H1 (cell line): ENCODE results near the gene PRXL2B.

ENCODE experiments used
- CTCF ChIP-seq, 3 experiments: IDR thresholded peaks; 1 replicate in 2 of 3; 2 replicates in 1 of 3; pipeline versions ENCODE4 v1.5.1 to v1.6.1; 2011; ENCODE audit warnings: low read length in 3 of 3, mild to moderate bottlenecking in 3 of 3, inconsistent platforms in 2 of 3, low read depth in 1 of 3, moderate library complexity in 1 of 3; ENCODE audit not compliant: insufficient read depth in 1 of 3; ENCODE audit errors: control extremely low read depth in 1 of 3
- EZH2 ChIP-seq: fragments of 200-600 bp; sonication (generic); IDR thresholded peaks from 2 replicates; pipeline ENCODE4 v1.7.1; 2012; ENCODE audit warnings: low read depth, mild to moderate bottlenecking, moderate library complexity, low read length, inconsistent platforms; ENCODE audit not compliant: severe bottlenecking

GRCh38 chr1:2564815-2565374 is 21.7 kb upstream of the PRXL2B start:
- TF ChIP-seq CTCF (IDR thresholded peaks at IDR 0.05; ENCODE audit: control extremely low read depth in 1 of 3, insufficient read depth in 1 of 3, low read depth in 1 of 3, low read length in 3 of 3): no peak
- no peak for TF ChIP-seq EZH2
